ENCODE results near the gene ZNF227. TPM values are rescaled to one million over a fixed set of nuclear protein-coding genes. Genes with fewer than 3 reads are reported as not detected.
"Not testable (repeated sequence)": the region's sequence is repeated elsewhere in the genome, so short reads cannot be mapped to it uniquely, and the experiment has no call there.

Gene ZNF227
- total RNA-seq, 1 donor from 2014 or later, result 10.4 TPM

DNA sequence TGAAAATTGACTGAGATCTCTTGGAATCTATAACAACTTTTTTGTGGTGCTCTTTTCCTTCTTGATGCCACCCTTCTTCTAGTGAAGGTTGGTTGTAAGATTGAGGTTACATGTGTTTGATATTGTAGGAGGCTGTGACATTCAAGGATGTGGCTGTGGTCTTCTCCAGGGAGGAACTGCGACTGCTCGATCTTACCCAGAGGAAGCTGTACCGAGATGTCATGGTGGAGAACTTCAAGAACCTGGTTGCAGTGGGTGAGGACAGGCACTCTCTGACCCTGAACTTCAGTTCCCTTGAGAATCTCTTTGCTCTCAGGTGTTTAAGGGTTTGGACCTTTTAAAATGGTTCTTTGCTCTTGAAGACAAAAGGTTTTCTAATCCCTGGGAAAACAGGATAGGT lies 16.0 kb downstream of the ZNF227 start:
- H3K9me3 ChIP-seq (replicated peaks), result peaks cover 93% of the 10 kb centered on the region
- no peak overlapping the region for H3K27ac ChIP-seq (replicated peaks)
- no peak for TF ChIP-seq CTCF (IDR thresholded peaks at IDR 0.05; ENCODE audit: borderline replicate concordance)
- DNase-seq, result no peak
- H3K27me3 ChIP-seq (ENCODE audit: low read depth), result no peaks in the 10 kb centered on the region
- no peak overlapping the region for H3K4me3 ChIP-seq
- H3K36me3 ChIP-seq, result peaks cover 82% of the 10 kb centered on the region
- intact Hi-C loops (cut with micrococcal nuclease), result no loop called here
- no peaks in the 10 kb centered on the region for H3K4me1 ChIP-seq

- intact Hi-C loops (cut with micrococcal nuclease), result no loop called here
- DNase-seq, result no peak
- H3K4me1 ChIP-seq, result no peaks in the 10 kb centered on the region
- H3K27ac ChIP-seq (replicated peaks), result no peak overlapping the region
- H3K36me3 ChIP-seq, result peaks cover 99% of the 10 kb centered on the region
- H3K9me3 ChIP-seq (replicated peaks), result peaks cover 100% of the 10 kb centered on the region
- H3K4me3 ChIP-seq, result no peak overlapping the region
- TF ChIP-seq CTCF (IDR thresholded peaks at IDR 0.05; ENCODE audit: borderline replicate concordance), result no peak
- no peaks in the 10 kb centered on the region for H3K27me3 ChIP-seq (ENCODE audit: low read depth)
Measured at GRCh38 chr19:44232867-44233266, 20.5 kb downstream of the ZNF227 start.

- H3K9me3 ChIP-seq (replicated peaks), result peaks cover 100% of the 10 kb centered on the region
- no peaks in the 10 kb centered on the region for H3K4me1 ChIP-seq
- H3K27me3 ChIP-seq (ENCODE audit: low read depth), result no peaks in the 10 kb centered on the region
- H3K27ac ChIP-seq (replicated peaks), result no peak overlapping the region
- H3K4me3 ChIP-seq, result no peak overlapping the region
- no peak for DNase-seq
- H3K36me3 ChIP-seq, result peaks cover 88% of the 10 kb centered on the region
- TF ChIP-seq CTCF (IDR thresholded peaks at IDR 0.05; ENCODE audit: borderline replicate concordance), result no peak
- intact Hi-C loops (cut with micrococcal nuclease), result no loop called here
Measured at GRCh38 chr19:44236384-44236783, 24.1 kb downstream of the ZNF227 start.

DNA sequence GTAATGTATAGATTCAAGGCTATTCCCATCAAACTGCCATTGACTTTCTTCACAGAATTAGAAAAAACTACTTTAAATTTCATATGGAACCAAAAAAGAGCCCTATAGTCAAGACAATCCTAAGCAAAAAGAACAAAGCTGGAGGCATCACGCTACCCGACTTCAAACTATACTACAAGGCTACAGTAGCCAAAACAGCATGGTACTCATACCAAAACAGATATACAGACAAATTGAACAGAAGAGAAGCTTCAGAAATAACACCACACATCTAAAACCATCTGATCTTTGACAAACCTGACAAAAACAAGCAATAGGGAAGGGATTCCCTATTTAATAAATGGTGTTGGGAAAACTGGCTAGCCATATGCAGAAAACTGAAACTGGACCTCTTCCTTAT lies 40.0 kb downstream of the ZNF227 start:
- H3K27me3 ChIP-seq (ENCODE audit: low read depth); H3K27ac ChIP-seq (replicated peaks); DNase-seq; intact Hi-C loops (cut with micrococcal nuclease); H3K4me3 ChIP-seq; H3K4me1 ChIP-seq: not testable (repeated sequence)
- H3K36me3 ChIP-seq, result peaks cover 64% of the 10 kb centered on the region
- H3K9me3 ChIP-seq (replicated peaks), result peaks cover 100% of the 10 kb centered on the region

DNA sequence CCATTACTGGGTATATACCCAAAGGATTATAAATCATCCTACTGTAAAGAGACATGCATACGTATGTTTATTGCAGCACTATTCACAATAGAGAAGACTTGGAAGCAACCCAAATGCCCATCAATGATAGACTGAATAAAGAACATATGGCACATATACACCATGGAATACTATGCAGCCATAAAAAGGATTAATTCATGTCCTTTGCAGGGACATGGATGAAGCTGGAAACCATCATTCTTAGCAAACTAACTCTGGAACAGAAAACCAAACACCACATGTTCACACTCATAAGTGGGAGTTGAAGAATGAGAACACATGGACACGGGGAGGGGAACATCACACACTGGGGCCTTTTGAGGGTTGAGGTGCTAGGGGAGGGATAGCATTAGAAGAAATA lies 41.1 kb downstream of the ZNF227 start:
- H3K4me3 ChIP-seq; DNase-seq; H3K27ac ChIP-seq (replicated peaks); H3K4me1 ChIP-seq; intact Hi-C loops (cut with micrococcal nuclease); H3K27me3 ChIP-seq (ENCODE audit: low read depth): not testable (repeated sequence)
- Histone ChIP-seq H3K9me3 (replicated peaks) (peaks cover 100% of the 10 kb centered on the region), H3K36me3 (peaks cover 53% of the 10 kb centered on the region)

GRCh38 chr19:44254496-44254895 lies 42.2 kb downstream of the ZNF227 start:
- Histone ChIP-seq H3K4me1 (no peaks in the 10 kb centered on the region), H3K27me3 (ENCODE audit: low read depth) (no peaks in the 10 kb centered on the region), H3K9me3 (replicated peaks) (peaks cover 100% of the 10 kb centered on the region), H3K27ac (replicated peaks) (no peak overlapping the region), H3K36me3 (peaks cover 42% of the 10 kb centered on the region), H3K4me3 (no peak overlapping the region)
- DNase-seq, result no peak
- no peak for TF ChIP-seq CTCF (IDR thresholded peaks at IDR 0.05; ENCODE audit: borderline replicate concordance)
- intact Hi-C loops (cut with micrococcal nuclease), result no loop called here

Measured in left ventricle myocardium inferior (tissue), 1 donor.